HG02885 (cell line): Measurements from ENCODE around the gene VASH2.
"Not testable (repeated sequence)": the region's sequence is repeated elsewhere in the genome, so short reads cannot be mapped to it uniquely, and the experiment has no call there.

Experiments
- ATAC-seq: cut with Tn5 transposase; IDR thresholded peaks from one replicate; pipeline ENCODE4 v1.9.1; 2021; ENCODE audit warnings: mild to moderate bottlenecking; ENCODE audit not compliant: unreplicated experiment, poor library complexity

Gene VASH2

DNA sequence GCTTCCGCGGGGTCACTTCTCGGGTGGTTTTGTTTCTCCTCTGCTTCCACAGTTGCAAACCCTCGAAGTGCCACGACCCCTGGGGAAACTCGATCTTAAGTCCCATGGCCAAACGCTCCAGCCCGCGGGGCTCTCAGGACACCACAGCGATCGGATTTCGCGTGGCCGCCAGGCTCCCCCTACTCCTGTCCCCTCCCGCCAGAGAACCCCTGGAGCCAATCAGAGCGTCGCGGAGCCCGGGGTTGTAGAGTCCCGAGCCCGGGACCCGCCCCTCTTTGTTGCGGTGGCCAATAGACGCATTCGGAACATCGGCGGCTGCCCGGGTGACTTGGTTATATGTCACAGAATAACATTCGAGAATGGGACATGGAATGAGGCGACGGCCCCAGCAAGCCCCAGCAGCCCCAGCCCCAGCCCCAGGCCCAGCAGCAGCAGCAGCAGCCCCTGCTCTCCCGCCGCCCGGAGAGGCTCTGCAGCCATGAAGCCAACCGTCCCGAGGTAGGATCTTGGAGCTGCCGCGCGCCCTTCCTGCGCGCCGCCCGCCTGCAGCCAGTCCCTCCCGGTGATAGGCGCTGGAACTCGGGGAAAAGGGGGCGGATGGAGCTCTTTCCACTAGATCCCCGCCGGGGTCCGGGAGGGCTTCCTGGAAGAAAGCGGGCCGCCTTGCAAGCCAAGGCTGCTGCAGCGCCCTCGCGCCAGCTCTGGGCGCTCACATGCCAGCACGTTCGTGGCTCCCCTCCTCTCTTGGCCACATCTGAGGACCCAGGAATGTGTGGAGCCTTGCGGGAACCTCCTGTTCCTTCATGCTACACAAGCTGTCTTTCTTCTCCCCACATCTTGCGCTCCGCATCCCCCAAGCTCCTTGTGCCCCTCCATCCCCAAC, at the start of gene VASH2:
TSS of gene VASH2 (plus strand) at position 299 of the 883 bp plus-strand sequence. CDS start 1,002 bp downstream, outside the sequence.
- ATAC-seq = peak; percentile 96

- no peak for ATAC-seq
These were observed 49.1 kb upstream of the VASH2 start for GRCh38 chr1:212901290-212901689.

DNA sequence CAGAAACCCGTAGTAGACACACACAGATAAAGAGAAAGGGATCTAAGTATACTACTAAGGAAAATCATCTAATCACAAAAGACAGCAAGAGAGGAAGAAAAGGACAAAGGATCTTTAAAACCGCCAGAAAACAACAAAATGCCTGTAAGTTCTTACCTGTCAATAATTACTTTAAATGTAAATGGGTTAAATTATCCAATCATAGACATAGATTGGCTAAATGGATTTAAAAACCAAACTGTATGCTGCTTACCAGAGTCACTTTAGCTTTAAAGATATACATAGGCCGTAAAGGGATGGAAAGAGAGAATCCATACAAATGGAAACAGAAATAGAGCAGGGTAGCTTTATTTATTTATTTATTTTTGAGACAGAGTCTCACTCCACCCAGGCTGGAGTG, 48.3 kb upstream of the VASH2 start:
- no peak for ATAC-seq

- ATAC-seq = no peak
These were observed 46.7 kb upstream of the VASH2 start for GRCh38 chr1:212903664-212904063.

DNA sequence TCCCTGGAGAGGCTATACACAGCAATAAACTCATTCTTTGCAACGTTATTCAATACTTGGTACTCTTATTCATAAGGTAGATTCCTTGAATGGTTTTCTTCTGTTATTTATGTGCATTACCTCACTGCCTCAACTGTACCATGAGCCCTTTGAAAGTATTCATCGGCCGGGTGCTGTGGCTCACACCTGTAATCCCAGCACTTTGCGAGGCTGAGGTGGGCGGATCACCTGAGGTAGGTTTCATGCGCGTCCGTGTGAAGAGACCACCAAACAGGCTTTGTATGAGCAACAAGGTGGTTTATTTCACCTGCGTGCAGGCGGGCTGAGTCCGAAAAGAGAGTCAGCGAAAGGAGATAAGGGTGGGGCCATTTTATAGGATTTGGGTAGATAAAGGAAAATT, 42.3 kb upstream of the VASH2 start:
- not testable (repeated sequence) for ATAC-seq

DNA sequence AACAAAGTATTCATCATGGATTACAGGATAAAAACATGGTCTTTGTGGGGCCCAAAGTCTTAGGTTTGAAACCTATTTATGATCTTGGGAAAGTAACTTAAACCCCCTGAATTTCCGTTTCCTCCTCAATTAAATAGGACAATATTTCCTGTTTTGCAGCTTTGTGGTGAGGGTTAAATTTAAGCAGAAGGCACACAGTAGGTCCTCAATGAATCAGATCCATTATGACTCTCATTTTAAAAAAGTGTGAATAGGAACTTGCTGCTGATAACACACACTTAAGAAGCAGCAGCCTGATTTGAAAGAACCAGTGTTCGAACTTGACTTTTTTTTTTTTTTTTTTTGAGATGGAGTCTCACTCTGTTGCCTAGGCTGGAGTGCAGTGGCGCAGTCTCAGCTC, 41.4 kb upstream of the VASH2 start:
- no peak for ATAC-seq

GRCh38 chr1:212909652-212910063, 40.7 kb upstream of the VASH2 start:
- ATAC-seq = no peak

DNA sequence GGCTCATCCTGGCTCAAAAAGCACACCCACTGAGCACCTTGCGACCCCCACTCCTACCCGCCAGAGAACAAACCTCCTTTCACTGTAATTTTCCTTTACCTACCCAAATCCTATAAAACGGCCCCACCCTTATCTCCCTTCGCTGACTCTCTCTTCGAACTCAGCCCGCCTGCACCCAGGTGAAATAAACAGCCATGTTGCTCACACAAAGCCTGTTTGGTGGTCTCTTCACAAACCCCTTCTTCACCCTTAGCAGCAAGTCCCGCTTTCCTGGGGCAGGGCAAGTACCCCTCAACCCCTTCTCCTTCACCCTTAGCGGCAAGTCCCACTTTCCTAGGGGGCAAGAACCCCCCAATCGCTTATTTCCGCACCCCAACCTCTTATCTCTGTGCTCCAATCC, 40.1 kb upstream of the VASH2 start:
- not testable (repeated sequence) for ATAC-seq

DNA sequence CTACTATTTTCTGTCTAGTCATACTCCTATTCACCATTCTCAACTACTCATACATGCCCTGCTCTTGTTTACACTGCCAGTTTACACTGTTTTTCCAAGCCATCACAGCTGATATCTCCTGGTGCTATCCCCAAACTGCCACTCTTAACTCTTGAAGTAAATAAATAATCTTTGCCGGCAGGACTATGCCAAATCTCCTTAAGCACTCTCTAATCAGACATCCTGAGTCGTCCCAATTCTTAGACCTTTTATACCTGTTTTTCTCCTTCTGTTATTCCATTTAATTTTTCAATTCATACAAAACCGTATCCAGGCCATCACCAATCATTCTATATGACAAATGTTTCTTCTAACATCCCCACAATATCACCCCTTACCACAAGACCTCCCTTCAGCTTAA, 36.7 kb upstream of the VASH2 start:
- not testable (repeated sequence) for ATAC-seq

- not testable (repeated sequence) for ATAC-seq
These were observed 36.2 kb upstream of the VASH2 start for GRCh38 chr1:212914110-212914509.

GRCh38 chr1:212914789-212915188, 35.6 kb upstream of the VASH2 start:
- ATAC-seq = no peak

- ATAC-seq = no peak
These were observed 34.9 kb upstream of the VASH2 start for GRCh38 chr1:212915245-212916091.

DNA sequence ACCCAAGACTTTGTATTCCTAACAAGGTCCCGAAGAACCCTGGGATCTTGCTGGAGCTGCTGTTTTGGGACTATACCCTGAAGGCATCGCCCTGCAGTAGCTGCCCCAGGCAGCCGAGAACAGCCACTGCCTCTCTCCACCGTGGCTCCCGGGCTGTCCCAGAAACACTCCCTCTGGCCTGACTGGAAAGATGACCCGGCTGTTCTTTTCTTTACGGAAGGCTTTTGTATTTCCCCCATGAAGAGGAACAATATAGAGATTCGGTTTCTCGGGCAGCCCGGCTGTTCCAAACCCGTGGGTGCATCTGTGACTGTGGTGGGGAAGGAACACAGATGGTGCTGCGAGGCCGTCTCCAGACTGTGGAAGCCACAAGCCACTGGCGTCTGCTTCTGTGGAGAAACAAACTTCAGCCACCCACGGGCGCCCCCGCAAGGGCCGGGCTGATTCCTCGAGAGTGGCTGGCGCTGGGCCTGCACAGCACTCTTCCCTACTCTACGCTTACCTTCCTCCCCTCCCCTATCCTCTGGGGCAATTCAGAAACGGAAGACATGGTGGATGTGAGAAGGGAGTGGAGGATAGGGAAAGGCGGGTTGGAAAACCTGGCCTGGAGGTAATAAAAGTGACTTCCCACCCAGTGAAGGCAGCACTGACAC, 33.7 kb upstream of the VASH2 start:
- no peak for ATAC-seq

GRCh38 chr1:212917134-212917485, 33.2 kb upstream of the VASH2 start:
- ATAC-seq = no peak

- ATAC-seq = no peak
These were observed 32.5 kb upstream of the VASH2 start for GRCh38 chr1:212917858-212918257.

DNA sequence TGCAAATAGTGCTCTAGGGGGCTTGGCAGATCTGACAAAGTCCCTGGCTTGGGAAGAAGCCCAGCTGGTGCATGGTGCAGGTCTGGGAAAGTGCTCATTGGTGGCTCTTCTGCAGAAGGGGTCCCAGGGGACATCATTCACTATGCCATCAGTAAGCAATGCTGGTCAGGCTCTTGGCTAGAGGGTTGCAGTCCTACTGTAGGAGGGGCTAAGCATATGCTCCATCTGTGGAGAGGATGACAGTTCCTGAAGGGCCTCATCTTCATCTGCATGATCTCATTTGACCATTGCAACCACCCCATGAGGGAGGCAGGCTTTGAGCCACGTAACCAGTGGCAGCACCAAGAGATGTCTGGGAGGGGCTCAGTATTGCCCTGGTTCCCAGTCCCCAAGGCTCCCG, 31.5 kb upstream of the VASH2 start:
- ATAC-seq = no peak

GRCh38 chr1:212920246-212920645, 30.1 kb upstream of the VASH2 start:
- ATAC-seq = peak; percentile 47

- no peak for ATAC-seq
These were observed 29.4 kb upstream of the VASH2 start for GRCh38 chr1:212920896-212921295.

DNA sequence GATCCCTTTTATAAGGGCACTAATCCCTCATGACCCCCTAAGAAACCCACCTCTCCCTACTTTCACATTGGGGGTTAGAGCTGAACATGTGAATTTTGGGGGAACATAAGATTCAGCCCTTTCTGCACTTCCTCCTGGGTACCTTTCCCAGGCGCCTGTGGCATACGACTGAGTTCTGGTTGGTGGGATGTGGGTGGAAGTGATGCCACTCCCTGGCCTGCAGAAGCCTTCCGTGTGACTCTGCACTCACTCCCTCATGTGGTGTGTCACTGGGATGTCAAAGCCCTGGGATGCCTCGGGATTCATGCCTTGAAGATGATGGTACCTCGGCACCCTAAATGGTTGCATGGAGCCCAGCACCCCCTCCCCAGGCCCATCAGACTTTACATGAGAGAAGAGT, 28.3 kb upstream of the VASH2 start:
- ATAC-seq = no peak

DNA sequence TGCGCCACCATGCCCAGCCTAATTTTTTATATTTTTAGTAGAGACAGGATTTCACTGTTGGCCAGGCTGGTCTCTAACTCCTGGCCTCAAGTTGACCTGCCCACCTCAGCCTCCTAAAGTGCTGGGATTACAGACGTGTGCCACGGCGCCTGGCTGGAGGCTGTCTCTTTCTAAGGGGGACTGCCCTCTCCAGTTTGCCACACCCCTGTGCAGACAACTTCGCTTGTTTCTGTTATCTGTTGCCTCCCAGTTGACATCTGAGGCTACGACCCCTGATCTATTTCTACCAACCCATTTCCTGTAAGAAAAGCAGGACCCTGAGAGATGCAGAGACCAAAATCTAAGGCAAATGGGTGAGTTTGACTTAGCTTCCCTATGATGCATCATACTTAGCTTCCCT, 24.0 kb upstream of the VASH2 start:
- ATAC-seq = no peak
